SU-DHL-6 (cell line): ENCODE data around the gene MOV10.
"Not testable (repeated sequence)": the region's sequence is repeated elsewhere in the genome, so short reads cannot be mapped to it uniquely, and the experiment has no call there.

ENCODE experiments used
- H2AFZ ChIP-seq: fragments of 200-600 bp; sonication (generic); 2 replicates; pipeline ENCODE4 v1.6.1; 2014; ENCODE audit warnings: low read depth, mild to moderate bottlenecking, moderate library complexity, mixed read lengths, antibody characterized with exemption, low read length; ENCODE audit not compliant: severe bottlenecking
- H3F3A ChIP-seq: fragments of 200-600 bp; shearing (Covaris generic); 2 replicates; pipeline ENCODE4 v1.6.0; 2016; ENCODE audit warnings: antibody characterized with exemption, mild to moderate bottlenecking; ENCODE audit not compliant: insufficient read depth
- H3K27ac ChIP-seq: fragments of 200-600 bp; sonication (generic); 2 replicates; pipeline ENCODE4 v1.5.1; 2016; ENCODE audit warnings: low read depth, mild to moderate bottlenecking, low read length, moderate library complexity, mixed read lengths
- H3K27me3 ChIP-seq: fragments of 200-600 bp; sonication (generic), shearing (Covaris generic); 2 replicates; pipeline ENCODE4 v1.6.0; 2014; ENCODE audit warnings: mild to moderate bottlenecking, low read length
- H3K36me3 ChIP-seq: fragments of 200-600 bp; sonication (generic); 2 replicates; pipeline ENCODE4 v1.6.1; 2014; ENCODE audit warnings: mild to moderate bottlenecking, low read length, mixed read lengths
- H3K4me2 ChIP-seq: fragments of 300-600, 200-600 bp; shearing (Covaris generic), sonication (generic); 2 replicates; pipeline ENCODE4 v1.6.0; 2014; ENCODE audit warnings: low read length, low read depth, mild to moderate bottlenecking; ENCODE audit not compliant: poor library complexity, severe bottlenecking
- H3K4me3 ChIP-seq: fragments of 200-600 bp; sonication (generic); 2 replicates; pipeline ENCODE4 v1.5.1; 2014; ENCODE audit warnings: antibody characterized with exemption, low read length, mild to moderate bottlenecking, mixed read lengths; ENCODE audit not compliant: insufficient read depth, poor library complexity, severe bottlenecking
- H3K79me2 ChIP-seq: fragments of 200-600 bp; sonication (generic); 2 replicates; pipeline ENCODE4 v1.6.1; 2014; ENCODE audit warnings: mild to moderate bottlenecking, low read length, moderate library complexity; ENCODE audit not compliant: insufficient read depth
- H3K9ac ChIP-seq: fragments of 200-600 bp; sonication (generic); 2 replicates; pipeline ENCODE4 v1.7.0; 2014; ENCODE audit warnings: mild to moderate bottlenecking, low read length
- H3K9me2 ChIP-seq: fragments of 200-600 bp; sonication (generic); replicated peaks from 2 replicates; pipeline ENCODE4 v1.6.1; 2014; ENCODE audit warnings: low read length; ENCODE audit not compliant: insufficient read depth
- H3K9me3 ChIP-seq: fragments of 200-600 bp; sonication (generic); 2 replicates; pipeline ENCODE4 v1.6.1; 2014; ENCODE audit warnings: low read length, mixed read lengths; ENCODE audit not compliant: insufficient read depth
- H4K20me1 ChIP-seq: fragments of 200-600 bp; sonication (generic); 2 replicates; pipeline ENCODE4 v1.6.1; 2014; ENCODE audit warnings: low read depth, mild to moderate bottlenecking, antibody characterized with exemption, low read length, moderate library complexity, mixed read lengths
- EZH2phosphoT487 ChIP-seq: fragments of 200-600 bp; sonication (generic), shearing (Covaris generic); conservative IDR thresholded peaks from 2 replicates; pipeline ENCODE4 v1.6.1; 2018; ENCODE audit warnings: mild to moderate bottlenecking, antibody characterized with exemption, low read length, moderate library complexity, mixed read lengths
- TF ChIP-seq, protein P1 (sequence below): fragments of 200-600 bp; sonication (generic); IDR thresholded peaks from one replicate; pipeline ENCODE4 v1.5.1; 2017; ENCODE audit warnings: antibody characterized with exemption, mild to moderate bottlenecking, low read length, moderate library complexity; ENCODE audit not compliant: insufficient read depth, poor library complexity, severe bottlenecking

The MOV10 gene

DNA sequence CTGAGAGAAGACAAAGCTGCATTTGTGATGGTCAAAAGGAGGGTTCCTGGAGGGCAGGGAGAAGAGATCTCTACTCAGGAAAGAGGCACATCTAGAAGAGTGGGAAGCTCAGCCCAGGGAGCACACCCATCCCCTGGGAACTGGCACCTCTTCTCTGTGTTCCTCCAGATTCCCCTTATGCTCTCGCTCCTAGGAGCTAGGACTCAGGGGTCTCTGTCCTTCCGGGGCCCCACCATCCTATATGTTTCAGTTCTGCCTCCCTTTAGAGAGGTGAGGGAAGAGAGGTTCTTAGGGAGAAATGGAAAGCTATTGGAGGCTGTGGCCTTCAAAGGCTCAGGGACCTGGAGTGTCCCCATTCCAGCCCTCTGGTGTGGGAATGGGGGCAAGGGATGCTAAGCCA, 45.2 kb downstream of the MOV10 start:
- H3K9ac ChIP-seq, result no peak overlapping the region
- H3K4me2 ChIP-seq, result no peak overlapping the region
- no peaks in the 10 kb centered on the region for H3K9me2 ChIP-seq
- no peak overlapping the region for H2AFZ ChIP-seq
- H4K20me1 ChIP-seq, result no peaks in the 10 kb centered on the region
- no peak overlapping the region for H3K4me3 ChIP-seq
- H3K79me2 ChIP-seq, result no peaks in the 10 kb centered on the region
- H3K27me3 ChIP-seq, result no peaks in the 10 kb centered on the region
- no peaks in the 10 kb centered on the region for H3K36me3 ChIP-seq
- TF ChIP-seq, protein P1, sequence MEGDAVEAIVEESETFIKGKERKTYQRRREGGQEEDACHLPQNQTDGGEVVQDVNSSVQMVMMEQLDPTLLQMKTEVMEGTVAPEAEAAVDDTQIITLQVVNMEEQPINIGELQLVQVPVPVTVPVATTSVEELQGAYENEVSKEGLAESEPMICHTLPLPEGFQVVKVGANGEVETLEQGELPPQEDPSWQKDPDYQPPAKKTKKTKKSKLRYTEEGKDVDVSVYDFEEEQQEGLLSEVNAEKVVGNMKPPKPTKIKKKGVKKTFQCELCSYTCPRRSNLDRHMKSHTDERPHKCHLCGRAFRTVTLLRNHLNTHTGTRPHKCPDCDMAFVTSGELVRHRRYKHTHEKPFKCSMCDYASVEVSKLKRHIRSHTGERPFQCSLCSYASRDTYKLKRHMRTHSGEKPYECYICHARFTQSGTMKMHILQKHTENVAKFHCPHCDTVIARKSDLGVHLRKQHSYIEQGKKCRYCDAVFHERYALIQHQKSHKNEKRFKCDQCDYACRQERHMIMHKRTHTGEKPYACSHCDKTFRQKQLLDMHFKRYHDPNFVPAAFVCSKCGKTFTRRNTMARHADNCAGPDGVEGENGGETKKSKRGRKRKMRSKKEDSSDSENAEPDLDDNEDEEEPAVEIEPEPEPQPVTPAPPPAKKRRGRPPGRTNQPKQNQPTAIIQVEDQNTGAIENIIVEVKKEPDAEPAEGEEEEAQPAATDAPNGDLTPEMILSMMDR, result no peak
- TF ChIP-seq EZH2phosphoT487, result no peak
- no peaks in the 10 kb centered on the region for H3F3A ChIP-seq
- no peak overlapping the region for H3K27ac ChIP-seq
- no peaks in the 10 kb centered on the region for H3K9me3 ChIP-seq

DNA sequence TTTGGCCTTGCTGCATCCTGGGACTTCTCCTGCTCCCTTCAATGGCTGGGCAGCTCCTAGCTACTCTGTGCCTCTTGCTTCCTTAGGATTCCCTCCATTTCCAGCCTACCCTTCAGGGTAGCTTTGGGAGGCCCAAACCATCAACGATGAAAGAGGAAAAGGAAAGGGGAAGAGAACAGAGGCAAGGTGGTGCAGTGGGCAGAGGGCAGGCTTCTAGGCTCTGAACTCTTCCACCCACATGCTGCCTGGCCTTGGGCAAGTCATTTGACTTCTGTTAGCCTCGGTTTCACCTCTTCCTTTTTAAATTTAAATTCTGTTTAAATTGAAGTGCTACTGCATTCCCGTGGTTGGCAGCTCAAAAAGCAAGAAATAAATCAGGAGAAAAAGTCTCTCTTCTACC, 46.3 kb downstream of the MOV10 start:
- TF ChIP-seq, protein P1, result no peak
- TF ChIP-seq EZH2phosphoT487, result no peak
- Histone ChIP-seq H3K27me3 (no peaks in the 10 kb centered on the region), H3K9me3 (no peaks in the 10 kb centered on the region), H2AFZ (no peak overlapping the region), H3K36me3 (no peaks in the 10 kb centered on the region), H3K4me3 (no peak overlapping the region), H3K9ac (no peak overlapping the region), H3K4me2 (no peak overlapping the region), H3K9me2 (no peaks in the 10 kb centered on the region), H3F3A (no peaks in the 10 kb centered on the region), H3K27ac (no peak overlapping the region), H4K20me1 (no peaks in the 10 kb centered on the region), H3K79me2 (no peaks in the 10 kb centered on the region)

DNA sequence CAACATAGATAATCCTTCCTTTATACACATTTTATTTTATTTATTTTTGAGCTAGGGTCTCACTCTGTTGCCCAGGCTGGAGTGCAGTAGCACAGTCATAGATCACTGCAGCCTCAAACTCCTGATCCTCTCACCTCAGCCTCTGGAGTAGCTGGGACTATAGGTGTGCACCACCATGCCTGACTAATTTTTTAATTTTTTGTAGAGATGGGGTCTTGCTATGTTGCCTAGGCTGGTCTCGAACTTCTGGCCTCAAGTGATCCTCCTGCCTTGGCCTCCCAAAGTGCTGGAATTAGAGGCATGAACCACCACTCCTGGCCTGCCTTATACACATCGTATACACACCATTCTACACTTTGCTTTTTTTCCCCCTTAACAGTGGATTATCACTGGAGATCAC, 46.8 kb downstream of the MOV10 start:
- H3K4me3 ChIP-seq, H3K27ac ChIP-seq, H2AFZ ChIP-seq, H3K36me3 ChIP-seq, H3F3A ChIP-seq, H3K9ac ChIP-seq, H3K9me3 ChIP-seq, H3K27me3 ChIP-seq, H3K9me2 ChIP-seq, H4K20me1 ChIP-seq, H3K79me2 ChIP-seq, H3K4me2 ChIP-seq: not testable (repeated sequence)

DNA sequence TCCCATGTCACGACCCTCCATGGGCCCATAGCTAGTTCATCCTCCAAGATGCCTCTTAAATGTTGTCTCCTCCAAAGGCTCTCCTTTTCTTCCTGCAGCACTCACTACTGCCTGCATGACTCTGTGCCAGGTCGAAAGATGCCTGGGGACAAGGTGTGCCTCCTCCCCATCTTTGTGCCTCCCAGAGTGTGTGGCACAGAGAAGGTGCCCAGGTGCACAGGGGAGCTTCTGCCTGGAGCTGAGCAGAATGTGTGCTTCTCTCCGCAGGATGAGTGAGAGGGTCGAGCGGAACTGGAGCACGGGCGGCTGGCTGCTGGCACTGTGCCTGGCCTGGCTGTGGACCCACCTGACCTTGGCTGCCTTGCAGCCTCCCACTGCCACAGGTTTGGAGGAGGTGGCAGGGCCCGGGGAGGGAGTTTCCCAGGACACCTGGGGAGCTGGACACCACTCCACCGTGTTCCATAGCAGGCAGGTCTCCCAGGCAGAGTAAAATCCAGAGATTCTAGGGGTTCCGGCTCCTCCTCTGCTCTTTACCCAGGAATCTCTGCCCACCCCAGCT, 47.6 kb downstream of the MOV10 start:
- H3K27me3 ChIP-seq, result no peaks in the 10 kb centered on the region
- no peak overlapping the region for H3K4me2 ChIP-seq

More for the DNA sequence above, 47.6 kb downstream of the MOV10 start:
- no peak overlapping the region for H3K27ac ChIP-seq
- no peaks in the 10 kb centered on the region for H3K36me3 ChIP-seq
- no peaks in the 10 kb centered on the region for H3K79me2 ChIP-seq
- H3K9me2 ChIP-seq, result no peaks in the 10 kb centered on the region
- H4K20me1 ChIP-seq, result no peaks in the 10 kb centered on the region
- H3K4me3 ChIP-seq, result no peak overlapping the region
- no peak overlapping the region for H2AFZ ChIP-seq
- TF ChIP-seq EZH2phosphoT487, result no peak
- TF ChIP-seq, protein P1, result no peak
- H3K9ac ChIP-seq, result no peak overlapping the region
- no peaks in the 10 kb centered on the region for H3F3A ChIP-seq
- H3K9me3 ChIP-seq, result no peaks in the 10 kb centered on the region
